PFSK-1 (cell line): Measurements from ENCODE around the gene FOXF2.

ENCODE experiments used
- POLR2AphosphoS5 ChIP-seq: IDR thresholded peaks from 2 replicates; pipeline ENCODE4 v1.6.1; 2012; ENCODE audit warnings: low read depth, mild to moderate bottlenecking, control low read depth, low read length, moderate library complexity
- REST ChIP-seq, 2 experiments: IDR thresholded peaks; 2 replicates each; pipeline versions ENCODE4 v1.6.1 to v1.8.0; 2011 to 2012; ENCODE audit warnings: low read depth in 2 of 2, low read length in 2 of 2, control low read depth in 1 of 2, inconsistent platforms in 1 of 2, mild to moderate bottlenecking in 1 of 2, moderate library complexity in 1 of 2; ENCODE audit not compliant: insufficient read depth in 1 of 2

- TF ChIP-seq POLR2AphosphoS5 (no peak), REST (IDR thresholded peaks at IDR 0.05; ENCODE audit: insufficient read depth in 1 of 2, low read depth in 2 of 2, low read length in 2 of 2) (no peak)
Observed at GRCh38 chr6:1383729-1384548, 5.4 kb upstream of the FOXF2 start.
